ENCODE measurements around the gene PDZRN4.

PDZRN4 gene

GRCh38 chr12:41433460-41433859 lies 245.3 kb downstream of the PDZRN4 start:
- DNase-seq (ENCODE audit: low read depth), result no peak
- TF ChIP-seq CTCF (conservative IDR thresholded peaks at IDR 0.05; ENCODE audit: low read length), result no peak
- H3K4me3 ChIP-seq (ENCODE audit: low read length), result no peak overlapping the region

GRCh38 chr12:41436076-41436475 lies 248.0 kb downstream of the PDZRN4 start:
- TF ChIP-seq CTCF (conservative IDR thresholded peaks at IDR 0.05; ENCODE audit: low read length), result no peak
- DNase-seq (ENCODE audit: low read depth), result no peak
- no peak overlapping the region for H3K4me3 ChIP-seq (ENCODE audit: low read length)

- no peak for TF ChIP-seq CTCF (conservative IDR thresholded peaks at IDR 0.05; ENCODE audit: low read length)
- no peak for DNase-seq (ENCODE audit: low read depth)
Measured at GRCh38 chr12:41437563-41437962, 249.4 kb downstream of the PDZRN4 start.

GRCh38 chr12:41438854-41439541 lies 250.9 kb downstream of the PDZRN4 start:
- TF ChIP-seq CTCF (conservative IDR thresholded peaks at IDR 0.05; ENCODE audit: low read length), result no peak
- no peak overlapping the region for H3K4me3 ChIP-seq (ENCODE audit: low read length)

More at GRCh38 chr12:41437563-41437962, 249.4 kb downstream of the PDZRN4 start:
- no peak overlapping the region for H3K4me3 ChIP-seq (ENCODE audit: low read length)

GRCh38 chr12:41439801-41440200 lies 251.7 kb downstream of the PDZRN4 start:
- H3K4me3 ChIP-seq (ENCODE audit: low read length), result no peak overlapping the region
- TF ChIP-seq CTCF (conservative IDR thresholded peaks at IDR 0.05; ENCODE audit: low read length), result no peak
- no peak for DNase-seq (ENCODE audit: low read depth)

More at GRCh38 chr12:41438854-41439541, 250.9 kb downstream of the PDZRN4 start:
- DNase-seq (ENCODE audit: low read depth), result no peak

GRCh38 chr12:41441180-41441579 lies 253.1 kb downstream of the PDZRN4 start:
- no peak for DNase-seq (ENCODE audit: low read depth)
- H3K4me3 ChIP-seq (ENCODE audit: low read length), result no peak overlapping the region
- no peak for TF ChIP-seq CTCF (conservative IDR thresholded peaks at IDR 0.05; ENCODE audit: low read length)

- TF ChIP-seq CTCF (conservative IDR thresholded peaks at IDR 0.05; ENCODE audit: low read length), result no peak
- DNase-seq (ENCODE audit: low read depth), result no peak
- H3K4me3 ChIP-seq (ENCODE audit: low read length), result no peak overlapping the region
Measured at GRCh38 chr12:41442896-41443295, 254.8 kb downstream of the PDZRN4 start.
